GM19193 (cell line): Measurements from ENCODE around the gene IFITM2.

Experiments used
- POLR2A ChIP-seq: IDR thresholded peaks from 4 replicates; pipeline ENCODE4 v1.6.1; 2011; ENCODE audit not compliant: insufficient read depth, insufficient read length; ENCODE audit errors: extremely low read depth

Gene IFITM2

DNA sequence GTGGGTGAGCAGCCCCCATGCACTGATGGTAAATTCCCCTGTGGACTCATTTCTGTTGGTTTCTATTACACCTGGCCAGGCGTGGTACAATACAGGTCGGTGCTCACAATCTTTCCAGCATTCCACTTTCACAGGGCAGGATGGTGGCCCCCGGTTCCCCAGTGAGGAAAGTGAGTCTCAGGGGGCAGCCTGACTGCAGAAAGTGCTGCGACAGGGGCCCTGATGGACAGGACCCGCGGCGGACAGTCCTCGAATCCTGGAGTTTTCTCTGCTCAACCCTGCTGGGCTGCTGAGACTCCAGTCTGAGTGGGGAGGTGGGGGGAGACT is 21.8 kb upstream of the IFITM2 start:
- no peak for TF ChIP-seq POLR2A

- TF ChIP-seq POLR2A = no peak
Observed at GRCh38 chr11:287821-288477, 19.7 kb upstream of the IFITM2 start.

DNA sequence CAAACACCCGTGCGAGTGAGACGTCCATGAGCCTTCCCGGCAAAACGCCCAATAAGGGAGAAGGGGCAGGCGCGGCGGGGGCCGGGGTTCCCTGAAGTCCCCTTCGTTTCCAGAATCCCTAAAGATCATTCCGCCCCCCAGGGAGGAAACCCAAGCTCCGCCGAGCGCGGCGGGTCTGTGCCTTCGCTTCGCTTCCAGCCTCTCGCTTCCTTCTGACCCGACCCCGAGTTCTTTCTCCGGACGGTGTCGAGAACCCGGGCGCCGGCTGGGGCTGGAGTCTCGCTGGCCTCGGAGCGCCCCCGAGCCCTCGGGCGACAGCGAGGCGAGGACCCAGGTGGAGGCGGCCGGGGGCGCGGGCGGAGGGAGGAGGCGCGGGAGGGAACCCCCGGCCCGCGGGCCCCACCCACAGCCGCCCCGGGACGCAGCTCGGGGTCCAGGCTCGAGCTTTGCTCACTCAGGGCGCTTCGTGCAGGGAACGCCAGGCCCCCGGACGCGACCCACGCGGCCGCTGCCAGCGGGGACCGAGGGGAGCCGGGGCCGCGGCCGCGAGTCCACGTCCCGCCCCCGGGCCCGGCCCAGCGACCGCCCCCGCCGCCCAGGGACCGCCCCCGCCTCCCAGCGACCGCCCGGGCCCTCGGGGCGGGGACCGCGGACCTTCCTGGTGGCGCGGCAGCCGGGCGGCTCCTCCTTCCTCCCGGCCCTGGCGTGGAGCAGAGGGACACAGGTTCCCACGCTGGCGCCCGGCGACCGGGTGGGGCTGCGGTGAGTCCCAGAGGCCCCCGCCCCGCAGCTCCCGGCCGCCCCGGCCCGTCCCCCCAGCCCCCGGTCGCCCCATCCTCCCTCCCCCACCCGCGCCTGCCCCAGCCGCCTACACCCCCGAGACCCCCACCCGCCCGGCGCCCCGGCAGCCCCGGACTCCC is 18.9 kb upstream of the IFITM2 start, which contains the start of gene PGGHG:
PGGHG (plus strand) TSS at position 649 of the 920 bp plus-strand sequence. CDS start 691 bp downstream, outside the sequence.
- TF ChIP-seq POLR2A = peak; percentile 42

DNA sequence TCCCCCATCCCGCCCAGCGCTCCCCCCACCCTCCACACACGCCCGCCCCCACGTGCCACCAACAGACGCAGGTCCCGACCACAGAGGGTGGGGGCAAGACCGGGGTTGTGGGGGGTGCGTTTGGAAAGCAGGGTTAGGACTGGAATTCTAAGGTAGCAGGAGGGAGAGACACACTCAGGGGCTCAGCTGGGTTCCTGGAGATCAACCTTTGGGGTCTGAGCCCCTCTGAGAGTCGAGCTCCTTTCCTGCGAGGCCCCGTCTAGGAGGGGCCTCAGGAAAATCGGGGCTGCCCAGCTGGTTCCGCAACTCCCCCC is 18.3 kb upstream of the IFITM2 start:
- TF ChIP-seq POLR2A = no peak

GRCh38 chr11:289712-290620 is 17.6 kb upstream of the IFITM2 start:
- no peak for TF ChIP-seq POLR2A

DNA sequence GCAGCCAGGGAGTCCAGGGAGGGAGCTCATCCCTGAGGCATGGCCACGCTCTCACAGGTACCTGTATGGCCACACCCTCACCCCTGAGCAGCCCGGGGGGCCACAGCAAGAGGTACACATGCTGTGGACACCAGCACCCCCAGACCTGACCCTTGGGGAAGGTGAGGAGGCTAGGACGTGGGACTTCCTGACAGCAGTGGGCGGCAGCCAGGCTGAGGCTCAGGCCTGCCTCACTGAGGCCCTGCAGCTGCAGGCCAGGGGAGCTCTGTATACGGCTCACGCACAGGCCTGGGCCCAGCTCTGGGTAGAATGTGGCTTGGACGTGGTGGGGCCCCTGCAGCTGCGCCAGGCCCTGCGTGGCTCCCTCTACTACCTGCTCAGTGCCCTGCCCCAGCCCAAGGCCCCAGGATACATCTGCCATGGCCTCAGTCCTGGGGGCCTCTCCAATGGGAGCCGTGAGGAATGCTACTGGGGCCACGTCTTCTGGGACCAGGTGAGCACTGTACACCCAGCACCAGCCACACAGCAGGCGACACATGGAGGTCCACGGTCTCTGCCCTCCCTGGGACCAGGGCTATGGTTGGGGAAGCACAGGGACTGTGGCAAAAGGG is 16.9 kb upstream of the IFITM2 start:
- no peak for TF ChIP-seq POLR2A

GRCh38 chr11:291281-292210 is 16.1 kb upstream of the IFITM2 start:
- TF ChIP-seq POLR2A = no peak

DNA sequence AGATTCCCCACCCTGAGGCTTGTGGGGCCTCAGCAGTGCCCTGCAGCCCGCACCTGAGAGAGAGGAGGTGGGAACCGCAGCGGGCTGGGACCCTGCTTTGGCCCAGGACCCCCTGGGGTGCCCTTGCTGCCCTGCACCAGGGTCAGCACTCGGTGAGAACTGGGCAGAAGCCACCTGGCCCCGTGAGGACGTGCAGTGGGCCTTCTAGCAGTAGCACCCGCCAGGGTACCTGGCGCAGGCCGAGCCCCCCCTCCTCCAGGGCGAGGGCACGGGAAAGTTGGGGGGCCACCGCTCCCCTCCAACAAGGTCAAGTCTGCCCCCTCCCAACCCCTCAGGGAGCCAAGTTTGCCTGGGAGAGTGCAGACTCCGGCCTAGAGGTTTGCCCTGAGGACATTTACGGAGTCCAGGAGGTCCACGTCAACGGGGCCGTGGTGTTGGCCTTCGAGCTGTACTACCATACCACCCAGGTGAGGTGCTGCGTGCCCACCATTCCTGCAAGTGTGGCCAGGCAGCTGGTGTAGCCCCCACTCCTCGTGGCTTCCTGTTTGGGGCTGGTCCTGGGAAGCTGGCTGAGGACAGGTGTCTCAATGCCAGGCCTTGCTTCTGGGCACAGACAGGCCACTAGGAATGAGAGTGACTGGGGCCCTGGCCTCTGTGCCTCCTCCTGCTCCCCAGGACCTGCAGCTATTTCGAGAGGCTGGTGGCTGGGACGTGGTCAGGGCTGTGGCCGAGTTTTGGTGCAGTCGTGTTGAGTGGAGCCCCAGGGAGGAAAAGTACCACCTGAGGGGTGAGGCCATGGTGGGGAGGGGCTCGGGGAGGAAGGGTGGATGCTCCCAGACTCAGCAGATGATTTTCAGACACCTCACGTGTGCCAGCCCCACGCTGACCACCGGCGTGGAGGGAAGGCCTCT is 15.2 kb upstream of the IFITM2 start:
- no peak for TF ChIP-seq POLR2A

DNA sequence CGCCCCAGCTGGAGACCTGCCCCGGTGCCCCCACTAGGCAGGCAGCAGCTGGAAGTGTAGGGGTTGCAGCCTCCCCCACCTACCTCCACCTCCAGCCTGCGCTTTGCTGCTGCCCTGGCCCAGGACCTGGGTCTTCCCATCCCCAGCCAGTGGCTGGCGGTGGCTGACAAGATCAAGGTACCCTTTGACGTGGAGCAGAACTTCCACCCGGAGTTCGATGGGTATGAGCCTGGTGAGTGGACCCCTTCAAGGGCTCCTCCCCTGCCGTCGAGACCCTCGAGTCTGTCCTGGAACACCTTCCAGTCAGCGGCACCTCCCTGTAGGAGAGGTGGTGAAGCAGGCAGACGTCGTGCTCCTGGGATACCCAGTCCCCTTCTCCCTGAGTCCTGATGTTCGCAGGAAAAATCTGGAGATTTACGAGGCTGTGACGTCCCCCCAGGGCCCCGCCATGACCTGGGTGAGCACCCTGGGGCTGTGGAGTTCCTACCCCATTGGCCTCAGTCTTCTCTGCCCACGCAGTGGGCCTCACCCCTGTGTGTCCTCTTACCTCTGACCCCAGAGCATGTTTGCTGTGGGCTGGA is 14.3 kb upstream of the IFITM2 start:
- no peak for TF ChIP-seq POLR2A

GRCh38 chr11:293852-294661 is 13.6 kb upstream of the IFITM2 start:
- TF ChIP-seq POLR2A = no peak

GRCh38 chr11:294780-295179 is 12.8 kb upstream of the IFITM2 start:
- no peak for TF ChIP-seq POLR2A

DNA sequence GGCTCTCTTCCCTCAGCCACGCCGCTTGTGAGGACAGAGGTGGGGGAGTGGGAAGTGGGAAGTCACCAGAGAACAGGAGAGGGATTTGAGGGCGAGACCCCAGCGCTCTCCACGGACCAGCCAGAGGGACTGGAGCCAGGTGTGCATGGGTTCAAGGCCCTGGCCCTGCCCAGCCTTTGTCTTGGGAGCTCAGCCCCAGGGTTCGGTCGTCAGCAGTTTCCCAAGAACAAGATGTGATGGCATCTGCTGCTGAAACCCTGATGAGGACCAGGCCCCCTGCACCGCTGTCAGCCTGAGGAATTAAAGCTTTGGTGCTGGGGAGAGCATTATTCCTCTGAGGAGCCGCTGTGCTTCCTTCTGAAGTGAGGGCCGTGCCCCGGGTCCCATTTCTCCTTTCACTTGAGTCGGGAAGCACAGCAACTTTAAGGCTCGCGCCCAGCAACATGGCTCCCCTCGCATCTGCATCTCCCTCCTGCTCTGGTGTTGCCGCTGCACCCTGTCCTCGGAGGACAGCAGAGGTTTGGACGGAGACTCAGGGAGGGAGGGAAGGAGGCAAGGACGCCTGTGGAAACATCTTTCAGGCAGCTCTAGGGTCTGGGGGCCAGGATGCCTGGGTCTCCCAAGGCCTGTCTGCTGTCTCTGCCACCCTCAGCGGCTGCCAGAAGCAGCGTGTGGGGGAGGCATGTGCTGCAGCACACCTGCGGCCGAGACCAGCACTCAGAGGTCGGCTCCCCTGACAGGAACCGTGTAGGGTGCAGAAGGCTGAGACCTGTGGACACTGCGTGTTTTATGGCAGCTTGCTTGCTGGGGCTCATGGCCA is 12.1 kb upstream of the IFITM2 start:
- TF ChIP-seq POLR2A = no peak
